A549 (cell line): Measurements from ENCODE around the gene HOMER3. TPM values are rescaled to one million over a fixed set of nuclear protein-coding genes. Genes with fewer than 3 reads are reported as not detected.

Experiments
- ATAC-seq, 2 experiments: fragments of 200-7000 bp in 1 of 2; fragments of >200 bp in 1 of 2; cut with Nextera tagmentation in 1 of 2; cut with Tn5 transposase in 1 of 2; 3 replicates each; pipeline versions ENCODE4 v1.8.0 to v1.9.1; 2018 to 2020; ENCODE audit warnings: mild to moderate bottlenecking in 1 of 2, moderate library complexity in 1 of 2
- CTCF ChIA-PET: fragments of 300-600 bp; sonication (Branson Sonifier 250); formaldehyde crosslinking; extraction: SDS; loops from one replicate; lab custom pipeline; 2021; ENCODE audit warnings: antibody characterized with exemption, inconsistent platforms; lab: Yijun Ruan, JAX
- POLR2A ChIA-PET: fragments of 350-600 bp; formaldehyde crosslinking; extraction: SDS; loops from one replicate; lab custom pipeline; 2021; ENCODE audit warnings: antibody characterized with exemption, inconsistent platforms; lab: Yijun Ruan, JAX
- DNase-seq, 2 experiments: peaks; one replicate each; pipeline versions ENCODE4 v3.0.0 to v3.0.0-alpha.2; 2011 to 2016; ENCODE audit warnings: low read depth in 1 of 2, low spot score in 1 of 2
- FAIRE-seq: peaks from 2 replicates; lab custom pipeline; 2011; peaks lifted over from hg19 to GRCh38; lab: Jason Lieb, UNC
- H3K27ac ChIP-seq, 2 experiments: fragments of >200 bp; sonication (Bioruptor Twin); formaldehyde crosslinking; 3 replicates each; pipeline ENCODE4 v1.5.1; 2016 to 2017
- H3K4me1 ChIP-seq: fragments of >200 bp; sonication (Bioruptor Twin); formaldehyde crosslinking; 3 replicates; pipeline ENCODE4 v1.6.1; 2016
- H3K4me2 ChIP-seq: fragments of >200 bp; sonication (Bioruptor Twin); formaldehyde crosslinking; 3 replicates; pipeline ENCODE4 v1.6.1; 2016
- H3K4me3 ChIP-seq: fragments of >200 bp; sonication (Bioruptor Twin); formaldehyde crosslinking; 3 replicates; pipeline ENCODE4 v1.5.1; 2016
- H3K9me3 ChIP-seq: fragments of >200 bp; sonication (Bioruptor Twin); formaldehyde crosslinking; 3 replicates; pipeline ENCODE4 v1.6.1; 2016
- CEBPB ChIP-seq, 2 experiments: fragments of >200 bp in 1 of 2; sonication (Bioruptor Twin) in 1 of 2; formaldehyde crosslinking in 1 of 2; IDR thresholded peaks; 2 replicates each; pipeline ENCODE4 v1.6.1; 2012 to 2016
- CHD4 ChIP-seq: fragments of 200-600 bp; sonication (generic); IDR thresholded peaks from 2 replicates; pipeline ENCODE4 v1.6.1; 2016; ENCODE audit warnings: antibody characterized with exemption, mild to moderate bottlenecking, borderline replicate concordance
- EHF ChIP-seq: fragments of 250-450 bp; sonication (Bioruptor Pico); IDR thresholded peaks from 2 replicates; pipeline ENCODE4 v1.5.0; 2020; ENCODE audit warnings: mild to moderate bottlenecking
- EP300 ChIP-seq, 2 experiments: fragments of >200 bp; sonication (Bioruptor Twin); formaldehyde crosslinking; IDR thresholded peaks; 2 replicates in 1 of 2; 3 replicates in 1 of 2; pipeline ENCODE4 v1.6.1; 2016 to 2017
- HDAC2 ChIP-seq: fragments of 200-600 bp; sonication (generic); IDR thresholded peaks from 2 replicates; pipeline ENCODE4 v1.6.1; 2016
- JUNB ChIP-seq: fragments of >200 bp; sonication (Bioruptor Twin); formaldehyde crosslinking; IDR thresholded peaks from 2 replicates; pipeline ENCODE4 v1.6.1; 2016
- MAZ ChIP-seq: fragments of 150-350 bp; IDR thresholded peaks from 2 replicates; pipeline ENCODE4 v1.6.1; 2014; ENCODE audit warnings: antibody characterized with exemption, low read depth, low read length, borderline replicate concordance
- NPAS2 ChIP-seq: fragments of 250-450 bp; sonication (Bioruptor Pico); IDR thresholded peaks from 2 replicates; pipeline ENCODE4 v1.8.0; 2022; ENCODE audit warnings: mild to moderate bottlenecking, moderate library complexity, borderline replicate concordance
- RCOR1 ChIP-seq: fragments of 150-350 bp; IDR thresholded peaks from 2 replicates; pipeline ENCODE4 v1.6.1; 2014; ENCODE audit warnings: antibody characterized with exemption, low read length, low read depth
- RNF2 ChIP-seq: fragments of 200-600 bp; sonication (generic); IDR thresholded peaks from 2 replicates; pipeline ENCODE4 v1.6.1; 2016; ENCODE audit warnings: low read depth, mild to moderate bottlenecking, antibody characterized with exemption, moderate library complexity, borderline replicate concordance
- TP53 ChIP-seq: fragments of 250-450 bp; sonication (Bioruptor Pico); IDR thresholded peaks from 2 replicates; pipeline ENCODE4 v1.5.0; 2021; ENCODE audit warnings: mild to moderate bottlenecking, moderate library complexity
- ZFP36 ChIP-seq: fragments of 450-650 bp; IDR thresholded peaks from 2 replicates; pipeline ENCODE4 v1.6.1; 2014; ENCODE audit warnings: borderline replicate concordance; ENCODE audit not compliant: partially characterized antibody
- WGBS: methylation state at CpG from one replicate; pipeline ENCODE4 v1.1.6; 2017; ENCODE audit errors: missing lambda C conversion rate; 5-methylcytosine and 5-hydroxymethylcytosine counted together
- polyA plus RNA-seq, 4 experiments: library from polyadenylated mRNA; depleted of rRNA in 3 of 4; stranded (reverse); fragments of >200 nt; fragmentation: RNase III in 1 of 4; extraction: RNeasy Plus Mini Kit Qiagen cat#74134 plus additional on column Dnase treatment in 1 of 4; gene quantifications; 2 replicates in 3 of 4; 3 replicates in 1 of 4; pipeline ENCODE4 v1.2.3, GENCODE V29; 2011 to 2017
- TF ChIP-seq, protein P1 (sequence below): fragments of 200-600 bp; sonication (generic); IDR thresholded peaks from 2 replicates; pipeline ENCODE4 v1.6.1; 2016; ENCODE audit warnings: antibody characterized with exemption, mild to moderate bottlenecking, moderate library complexity
- TF ChIP-seq, protein P2 (sequence below): fragments of 150-350 bp; IDR thresholded peaks from 2 replicates; pipeline ENCODE4 v1.6.1; 2014; ENCODE audit warnings: low read depth, mild to moderate bottlenecking, low read length
- TF ChIP-seq, protein P3 (sequence below): IDR thresholded peaks from 2 replicates; pipeline ENCODE4 v1.6.1; 2012
- TF ChIP-seq, protein P4 (sequence below): fragments of 450-650 bp; IDR thresholded peaks from 2 replicates; pipeline ENCODE4 v1.6.1; 2014; ENCODE audit warnings: antibody characterized with exemption

Gene HOMER3
- polyA plus RNA-seq, 2 of the 4 experiments (the other 2 are of a cell fraction) = 9.9 to 35.4 TPM

DNA sequence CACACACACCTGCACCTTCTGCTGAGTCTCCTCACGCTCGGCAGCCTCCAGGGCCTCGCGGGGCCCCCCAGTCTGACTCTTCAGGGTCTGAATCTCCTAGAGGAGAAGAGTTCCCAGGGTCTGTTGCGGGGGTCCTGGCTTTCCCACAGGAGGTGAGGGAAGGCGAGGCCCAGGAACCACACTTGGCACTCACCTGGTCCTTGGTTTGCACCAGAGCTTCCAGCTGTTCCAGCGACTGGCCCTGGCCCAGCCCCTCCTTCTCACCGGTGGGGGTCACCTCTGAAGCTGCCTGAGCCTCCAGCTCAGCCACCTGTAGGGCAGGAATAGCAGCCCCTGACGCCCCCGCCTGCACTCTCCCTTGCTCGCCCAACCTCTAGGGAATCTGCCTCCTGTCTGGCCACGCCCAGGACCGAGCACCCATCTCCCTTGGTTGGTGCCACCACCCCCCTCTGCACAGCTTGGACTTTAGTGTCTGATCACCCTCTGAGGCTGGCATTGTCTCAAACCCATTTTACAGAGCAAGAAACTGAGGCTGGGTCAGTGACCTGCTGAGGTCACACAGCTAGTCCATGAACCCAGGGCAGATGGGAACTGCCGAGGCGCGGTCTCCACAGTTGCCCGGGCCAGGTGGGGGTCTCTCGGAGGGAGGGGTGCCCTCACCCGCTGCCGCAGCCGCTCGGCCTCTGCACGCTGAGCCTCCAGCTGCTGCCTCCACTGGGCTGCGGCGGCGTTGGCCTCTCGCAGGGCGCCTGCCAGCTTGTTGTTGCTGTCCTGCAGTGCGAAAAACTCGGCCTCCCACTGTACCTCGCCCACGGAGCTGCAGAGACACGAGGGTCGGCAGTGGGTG, 9.5 kb downstream of the HOMER3 start:
- POLR2A ChIA-PET = interaction anchor here (0.8 kb wide), 1 partner anchor 13 kb away, joined by 3 read pairs; the partner anchor contains the start of gene COPE
- no peak for FAIRE-seq
- CTCF ChIA-PET = interaction anchor here (1.4 kb wide), 1 partner anchor 55 kb away, joined by 4 read pairs; no protein-coding TSS in a partner anchor

DNA sequence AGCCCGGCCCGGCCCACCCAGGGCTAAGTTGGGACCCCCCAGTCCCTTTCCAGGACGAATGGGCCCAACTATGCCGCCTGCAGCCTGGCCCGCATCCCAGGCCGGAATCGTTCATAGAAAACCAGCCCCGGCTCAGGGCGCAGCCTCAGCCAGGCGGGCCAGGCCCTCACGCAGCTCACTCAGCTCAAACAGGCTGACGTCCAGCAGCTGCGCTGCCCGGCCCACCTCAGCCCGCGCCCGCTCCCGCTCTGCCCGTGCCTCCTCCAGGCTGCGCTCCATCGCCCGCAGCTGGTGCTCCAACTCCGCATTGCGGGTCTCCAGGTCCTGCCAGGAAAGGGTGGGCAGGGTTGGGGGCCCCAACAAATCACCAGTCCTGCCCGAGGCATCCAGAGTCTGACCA, 11.7 kb downstream of the HOMER3 start:
- no peak for ATAC-seq
- no peak for TF ChIP-seq JUNB
- TF ChIP-seq, all 56 proteins: peak for 0
- FAIRE-seq (no peak), DNase-seq (no peak)
- ChIA-PET CTCF (interaction anchor here (0.8 to 1.9 kb wide), 4 partner anchors 13 to 58 kb away, joined by 3 to 14 read pairs (median 4); no protein-coding TSS in a partner anchor), POLR2A (no interaction called here)
- Histone ChIP-seq H3K9me3 (no peaks in the 10 kb centered on the region), H3K4me3 (no peak overlapping the region), H3K4me2 (no peak overlapping the region), H3K4me1 (no peaks in the 10 kb centered on the region), H3K27ac (no peak overlapping the region)
- 89% methylated on average over 16 of the region's 25 CpGs for WGBS

More for the DNA sequence above, 9.5 kb downstream of the HOMER3 start:
- no peak overlapping the region for H3K4me3 ChIP-seq
- no peaks in the 10 kb centered on the region for H3K9me3 ChIP-seq
- no peak overlapping the region for H3K4me2 ChIP-seq
- no peaks in the 10 kb centered on the region for H3K4me1 ChIP-seq
- TF ChIP-seq MAZ (no peak), JUNB (no peak), HDAC2 (no peak), EHF (CRISPR knock-in tag) (no peak), NPAS2 (no peak), RNF2 (no peak), EP300 (IDR thresholded peaks at IDR 0.05) (no peak), CEBPB (IDR thresholded peaks at IDR 0.05) (no peak), ZFP36 (no peak)
- TF ChIP-seq, protein P1, sequence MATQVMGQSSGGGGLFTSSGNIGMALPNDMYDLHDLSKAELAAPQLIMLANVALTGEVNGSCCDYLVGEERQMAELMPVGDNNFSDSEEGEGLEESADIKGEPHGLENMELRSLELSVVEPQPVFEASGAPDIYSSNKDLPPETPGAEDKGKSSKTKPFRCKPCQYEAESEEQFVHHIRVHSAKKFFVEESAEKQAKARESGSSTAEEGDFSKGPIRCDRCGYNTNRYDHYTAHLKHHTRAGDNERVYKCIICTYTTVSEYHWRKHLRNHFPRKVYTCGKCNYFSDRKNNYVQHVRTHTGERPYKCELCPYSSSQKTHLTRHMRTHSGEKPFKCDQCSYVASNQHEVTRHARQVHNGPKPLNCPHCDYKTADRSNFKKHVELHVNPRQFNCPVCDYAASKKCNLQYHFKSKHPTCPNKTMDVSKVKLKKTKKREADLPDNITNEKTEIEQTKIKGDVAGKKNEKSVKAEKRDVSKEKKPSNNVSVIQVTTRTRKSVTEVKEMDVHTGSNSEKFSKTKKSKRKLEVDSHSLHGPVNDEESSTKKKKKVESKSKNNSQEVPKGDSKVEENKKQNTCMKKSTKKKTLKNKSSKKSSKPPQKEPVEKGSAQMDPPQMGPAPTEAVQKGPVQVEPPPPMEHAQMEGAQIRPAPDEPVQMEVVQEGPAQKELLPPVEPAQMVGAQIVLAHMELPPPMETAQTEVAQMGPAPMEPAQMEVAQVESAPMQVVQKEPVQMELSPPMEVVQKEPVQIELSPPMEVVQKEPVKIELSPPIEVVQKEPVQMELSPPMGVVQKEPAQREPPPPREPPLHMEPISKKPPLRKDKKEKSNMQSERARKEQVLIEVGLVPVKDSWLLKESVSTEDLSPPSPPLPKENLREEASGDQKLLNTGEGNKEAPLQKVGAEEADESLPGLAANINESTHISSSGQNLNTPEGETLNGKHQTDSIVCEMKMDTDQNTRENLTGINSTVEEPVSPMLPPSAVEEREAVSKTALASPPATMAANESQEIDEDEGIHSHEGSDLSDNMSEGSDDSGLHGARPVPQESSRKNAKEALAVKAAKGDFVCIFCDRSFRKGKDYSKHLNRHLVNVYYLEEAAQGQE = no peak
- TF ChIP-seq, protein P2, sequence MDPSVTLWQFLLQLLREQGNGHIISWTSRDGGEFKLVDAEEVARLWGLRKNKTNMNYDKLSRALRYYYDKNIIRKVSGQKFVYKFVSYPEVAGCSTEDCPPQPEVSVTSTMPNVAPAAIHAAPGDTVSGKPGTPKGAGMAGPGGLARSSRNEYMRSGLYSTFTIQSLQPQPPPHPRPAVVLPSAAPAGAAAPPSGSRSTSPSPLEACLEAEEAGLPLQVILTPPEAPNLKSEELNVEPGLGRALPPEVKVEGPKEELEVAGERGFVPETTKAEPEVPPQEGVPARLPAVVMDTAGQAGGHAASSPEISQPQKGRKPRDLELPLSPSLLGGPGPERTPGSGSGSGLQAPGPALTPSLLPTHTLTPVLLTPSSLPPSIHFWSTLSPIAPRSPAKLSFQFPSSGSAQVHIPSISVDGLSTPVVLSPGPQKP = no peak
- TF ChIP-seq, protein P3, sequence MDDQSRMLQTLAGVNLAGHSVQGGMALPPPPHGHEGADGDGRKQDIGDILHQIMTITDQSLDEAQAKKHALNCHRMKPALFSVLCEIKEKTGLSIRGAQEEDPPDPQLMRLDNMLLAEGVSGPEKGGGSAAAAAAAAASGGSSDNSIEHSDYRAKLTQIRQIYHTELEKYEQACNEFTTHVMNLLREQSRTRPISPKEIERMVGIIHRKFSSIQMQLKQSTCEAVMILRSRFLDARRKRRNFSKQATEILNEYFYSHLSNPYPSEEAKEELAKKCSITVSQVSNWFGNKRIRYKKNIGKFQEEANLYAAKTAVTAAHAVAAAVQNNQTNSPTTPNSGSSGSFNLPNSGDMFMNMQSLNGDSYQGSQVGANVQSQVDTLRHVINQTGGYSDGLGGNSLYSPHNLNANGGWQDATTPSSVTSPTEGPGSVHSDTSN = no peak
- ATAC-seq (peak in 1 of 2 experiments; percentile 13; a peak in 1 of 6 replicates), DNase-seq (no peak)
- WGBS = 94% methylated on average over 6 of the region's 34 CpGs
- H3K27ac ChIP-seq = no peak overlapping the region

DNA sequence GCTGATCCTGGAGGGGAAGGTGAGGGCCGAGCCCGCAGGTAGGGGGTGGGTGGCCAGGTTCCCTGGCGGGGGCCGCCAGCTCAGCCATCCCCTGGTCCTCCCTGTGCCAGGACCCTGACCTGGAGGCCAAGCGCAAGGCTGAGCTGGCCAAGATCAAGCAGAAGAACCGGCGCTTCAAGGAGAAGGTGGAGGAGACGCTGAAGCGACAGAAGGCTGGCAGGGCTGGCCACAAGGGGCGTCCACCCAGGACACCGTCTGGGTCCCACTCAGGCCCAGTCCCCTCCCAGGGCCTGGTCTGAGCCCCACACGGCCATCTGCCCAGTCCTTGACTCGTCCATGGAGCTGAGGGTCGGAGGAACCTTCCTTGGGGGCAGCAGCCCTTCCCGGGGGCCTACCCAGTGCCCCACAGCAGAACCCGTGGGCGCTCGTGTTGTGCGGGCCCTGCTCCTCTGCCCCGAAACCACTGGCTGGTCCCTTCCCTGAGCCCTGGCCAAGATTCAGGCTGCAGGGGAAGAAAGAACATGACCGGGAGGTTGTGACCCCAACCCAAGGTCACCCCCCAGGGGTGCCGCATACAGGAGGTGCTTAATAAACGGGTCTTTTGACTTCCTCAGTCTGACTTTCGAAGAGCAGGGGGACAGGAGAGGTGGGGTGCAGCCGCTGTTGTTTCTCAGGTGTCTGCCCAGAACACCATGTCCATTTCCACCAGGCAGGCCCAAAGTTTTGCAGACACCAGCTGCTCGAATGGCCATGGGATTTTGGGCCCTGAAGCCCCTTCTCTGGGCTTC, 12.8 kb downstream of the HOMER3 start:
- no peaks in the 10 kb centered on the region for H3K9me3 ChIP-seq
- POLR2A ChIA-PET = no interaction called here
- DNase-seq (no peak), ATAC-seq (no peak), FAIRE-seq (no peak)
- H3K27ac ChIP-seq = no peak overlapping the region
- no peak overlapping the region for H3K4me3 ChIP-seq
- no peak overlapping the region for H3K4me2 ChIP-seq
- H3K4me1 ChIP-seq = no peaks in the 10 kb centered on the region
- CTCF ChIA-PET = interaction anchor here (1.9 to 2.1 kb wide), 2 partner anchors 12 to 59 kb away, joined by 7 to 14 read pairs; no protein-coding TSS in a partner anchor
- WGBS = 87% methylated on average over 15 of the region's 26 CpGs
- TF ChIP-seq, protein P2 = no peak
- TF ChIP-seq, protein P4, sequence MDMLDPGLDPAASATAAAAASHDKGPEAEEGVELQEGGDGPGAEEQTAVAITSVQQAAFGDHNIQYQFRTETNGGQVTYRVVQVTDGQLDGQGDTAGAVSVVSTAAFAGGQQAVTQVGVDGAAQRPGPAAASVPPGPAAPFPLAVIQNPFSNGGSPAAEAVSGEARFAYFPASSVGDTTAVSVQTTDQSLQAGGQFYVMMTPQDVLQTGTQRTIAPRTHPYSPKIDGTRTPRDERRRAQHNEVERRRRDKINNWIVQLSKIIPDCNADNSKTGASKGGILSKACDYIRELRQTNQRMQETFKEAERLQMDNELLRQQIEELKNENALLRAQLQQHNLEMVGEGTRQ = no peak
- TF ChIP-seq CHD4 = no peak
- TF ChIP-seq TP53 = no peak
- TF ChIP-seq RCOR1 = no peak
- TF ChIP-seq, protein P1 = no peak
